ENCODE results near the gene SIGLEC7. TPM values are rescaled to one million over a fixed set of nuclear protein-coding genes. Genes with fewer than 3 reads are reported as not detected.

SIGLEC7 gene
- total and polyA plus RNA-seq, 4 donors: 2.1 to 29.3 (median 9.8) TPM

DNA sequence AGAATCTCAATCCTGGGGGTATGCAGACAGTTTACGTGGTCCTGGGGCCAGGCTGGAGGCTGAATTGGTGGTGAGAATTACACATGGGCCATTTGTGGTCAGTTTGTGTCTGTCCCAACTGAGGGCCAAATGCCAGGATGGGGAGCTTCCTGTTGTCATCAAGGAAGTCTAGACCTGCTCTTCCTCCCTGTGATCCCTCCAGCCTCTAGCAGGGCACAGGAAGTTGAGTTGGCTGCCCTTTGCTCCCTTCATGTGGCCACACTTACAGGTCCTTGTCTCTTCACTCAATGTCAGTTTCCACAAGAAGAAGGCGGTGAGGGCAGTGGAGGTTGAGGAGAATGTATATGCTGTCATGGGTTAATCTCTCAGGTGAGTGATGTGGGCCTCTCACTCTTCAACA is 30.1 kb downstream of the SIGLEC7 start:
- peaks cover 0 to 5% (median 0%) of the 10 kb centered on the region in 3 donors for H3K27me3 ChIP-seq (ENCODE audit: control insufficient read depth in 3 of 3, insufficient read depth in 3 of 3, low read length in 2 of 3)
- no peak overlapping the region for H3K9ac ChIP-seq (ENCODE audit: insufficient read depth in 1 of 2, low read length in 2 of 2)
- H3K4me3 ChIP-seq: no peak overlapping the region
- no peak overlapping the region for H3K27ac ChIP-seq (ENCODE audit: low read depth in 1 of 2, low read length in 1 of 2)
- no peaks in the 10 kb centered on the region for H3K36me3 ChIP-seq (ENCODE audit: control insufficient read depth in 4 of 4, insufficient read depth in 4 of 4, low read length in 4 of 4)
- H3K4me1 ChIP-seq (ENCODE audit: control insufficient read depth in 5 of 5, insufficient read depth in 5 of 5, low read length in 5 of 5): no peaks in the 10 kb centered on the region
- H3K9me3 ChIP-seq (ENCODE audit: control insufficient read depth in 4 of 4, insufficient read depth in 3 of 4, low read length in 3 of 4): peaks cover 0 to 2% (median 0%) of the 10 kb centered on the region in 4 donors
- DNase-seq (no peak), ATAC-seq (ENCODE audit: insufficient read depth, low FRiP score) (no peak)
- WGBS, 2 donors: 76 to 89% methylated on average over 2 of the region's 2 CpGs
- TF ChIP-seq, protein P1, sequence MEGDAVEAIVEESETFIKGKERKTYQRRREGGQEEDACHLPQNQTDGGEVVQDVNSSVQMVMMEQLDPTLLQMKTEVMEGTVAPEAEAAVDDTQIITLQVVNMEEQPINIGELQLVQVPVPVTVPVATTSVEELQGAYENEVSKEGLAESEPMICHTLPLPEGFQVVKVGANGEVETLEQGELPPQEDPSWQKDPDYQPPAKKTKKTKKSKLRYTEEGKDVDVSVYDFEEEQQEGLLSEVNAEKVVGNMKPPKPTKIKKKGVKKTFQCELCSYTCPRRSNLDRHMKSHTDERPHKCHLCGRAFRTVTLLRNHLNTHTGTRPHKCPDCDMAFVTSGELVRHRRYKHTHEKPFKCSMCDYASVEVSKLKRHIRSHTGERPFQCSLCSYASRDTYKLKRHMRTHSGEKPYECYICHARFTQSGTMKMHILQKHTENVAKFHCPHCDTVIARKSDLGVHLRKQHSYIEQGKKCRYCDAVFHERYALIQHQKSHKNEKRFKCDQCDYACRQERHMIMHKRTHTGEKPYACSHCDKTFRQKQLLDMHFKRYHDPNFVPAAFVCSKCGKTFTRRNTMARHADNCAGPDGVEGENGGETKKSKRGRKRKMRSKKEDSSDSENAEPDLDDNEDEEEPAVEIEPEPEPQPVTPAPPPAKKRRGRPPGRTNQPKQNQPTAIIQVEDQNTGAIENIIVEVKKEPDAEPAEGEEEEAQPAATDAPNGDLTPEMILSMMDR (IDR thresholded peaks at IDR 0.05; ENCODE audit: control extremely low read depth, extremely low read depth): no peak

DNA sequence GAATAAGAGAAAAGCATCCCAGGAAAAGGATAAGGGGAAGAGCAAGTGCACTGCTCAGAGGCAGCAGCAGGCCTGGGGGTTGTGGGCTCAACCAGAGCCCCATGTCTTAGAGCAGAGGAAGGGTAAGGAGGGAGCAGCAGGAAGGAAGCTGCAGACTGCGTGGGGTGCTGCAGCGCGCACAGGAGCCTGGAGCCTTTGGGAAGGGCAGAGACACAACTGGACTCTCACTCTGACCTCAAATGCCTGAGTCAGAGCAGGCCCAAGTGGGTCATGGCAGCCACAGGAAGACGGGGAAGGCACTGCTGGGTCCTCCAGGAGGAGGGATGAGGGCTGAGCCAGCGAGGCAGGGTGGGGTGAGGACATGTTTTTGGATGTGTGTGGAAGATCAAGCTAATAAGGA is 31.6 kb downstream of the SIGLEC7 start:
- no peak overlapping the region for H3K4me3 ChIP-seq
- 30 to 47% methylated on average over 5 of the region's 5 CpGs for WGBS, 2 donors
- H3K36me3 ChIP-seq (ENCODE audit: control insufficient read depth in 4 of 4, insufficient read depth in 4 of 4, low read length in 4 of 4): no peaks in the 10 kb centered on the region
- no peaks in the 10 kb centered on the region for H3K4me1 ChIP-seq (ENCODE audit: control insufficient read depth in 5 of 5, insufficient read depth in 5 of 5, low read length in 5 of 5)
- ATAC-seq (ENCODE audit: insufficient read depth, low FRiP score) (no peak), DNase-seq (no peak)
- H3K27me3 ChIP-seq (ENCODE audit: control insufficient read depth in 3 of 3, insufficient read depth in 3 of 3, low read length in 2 of 3): peaks cover 0 to 5% (median 0%) of the 10 kb centered on the region in 3 donors
- H3K9me3 ChIP-seq (ENCODE audit: control insufficient read depth in 4 of 4, insufficient read depth in 3 of 4, low read length in 3 of 4): peaks cover 0 to 2% (median 0%) of the 10 kb centered on the region in 4 donors
- TF ChIP-seq, protein P1 (IDR thresholded peaks at IDR 0.05; ENCODE audit: control extremely low read depth, extremely low read depth): no peak
- H3K9ac ChIP-seq (ENCODE audit: insufficient read depth in 1 of 2, low read length in 2 of 2): no peak overlapping the region
- no peak overlapping the region for H3K27ac ChIP-seq (ENCODE audit: low read depth in 1 of 2, low read length in 1 of 2)

DNA sequence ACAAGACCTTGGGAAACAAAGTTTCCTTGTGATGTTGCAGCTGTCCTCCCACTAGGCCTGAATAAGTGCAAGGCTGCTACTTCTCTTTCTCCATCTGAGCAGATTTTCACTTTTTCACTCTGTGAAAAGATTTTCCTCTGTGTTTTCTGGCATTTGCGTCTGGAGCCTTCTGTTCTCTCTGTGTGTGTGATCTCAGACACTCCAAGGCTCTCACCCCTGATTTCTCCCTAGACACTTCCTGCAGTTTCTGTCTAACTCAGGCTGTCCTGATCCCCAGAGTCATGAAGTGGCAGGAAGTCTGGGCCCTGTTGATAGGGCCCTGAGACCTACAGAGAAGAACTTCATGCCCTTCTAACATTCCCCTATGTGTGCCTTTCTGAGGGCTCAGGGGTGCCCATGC is 37.2 kb downstream of the SIGLEC7 start:
- DNase-seq (peak in 1 of 3 donors; percentile 1), ATAC-seq (ENCODE audit: insufficient read depth, low FRiP score) (no peak)
- H3K4me3 ChIP-seq: no peak overlapping the region
- WGBS, 2 donors: 28 to 30% methylated on average over 1 of the region's 1 CpG
- H3K36me3 ChIP-seq (ENCODE audit: control insufficient read depth in 4 of 4, insufficient read depth in 4 of 4, low read length in 4 of 4): no peaks in the 10 kb centered on the region
- H3K9ac ChIP-seq (ENCODE audit: insufficient read depth in 1 of 2, low read length in 2 of 2): no peak overlapping the region
- no peaks in the 10 kb centered on the region for H3K4me1 ChIP-seq (ENCODE audit: control insufficient read depth in 5 of 5, insufficient read depth in 5 of 5, low read length in 5 of 5)
- TF ChIP-seq, protein P1 (IDR thresholded peaks at IDR 0.05; ENCODE audit: control extremely low read depth, extremely low read depth): no peak
- H3K9me3 ChIP-seq (ENCODE audit: control insufficient read depth in 4 of 4, insufficient read depth in 3 of 4, low read length in 3 of 4): no peaks in the 10 kb centered on the region
- no peaks in the 10 kb centered on the region for H3K27me3 ChIP-seq (ENCODE audit: control insufficient read depth in 3 of 3, insufficient read depth in 3 of 3, low read length in 2 of 3)
- no peak overlapping the region for H3K27ac ChIP-seq (ENCODE audit: low read depth in 1 of 2, low read length in 1 of 2)

DNA sequence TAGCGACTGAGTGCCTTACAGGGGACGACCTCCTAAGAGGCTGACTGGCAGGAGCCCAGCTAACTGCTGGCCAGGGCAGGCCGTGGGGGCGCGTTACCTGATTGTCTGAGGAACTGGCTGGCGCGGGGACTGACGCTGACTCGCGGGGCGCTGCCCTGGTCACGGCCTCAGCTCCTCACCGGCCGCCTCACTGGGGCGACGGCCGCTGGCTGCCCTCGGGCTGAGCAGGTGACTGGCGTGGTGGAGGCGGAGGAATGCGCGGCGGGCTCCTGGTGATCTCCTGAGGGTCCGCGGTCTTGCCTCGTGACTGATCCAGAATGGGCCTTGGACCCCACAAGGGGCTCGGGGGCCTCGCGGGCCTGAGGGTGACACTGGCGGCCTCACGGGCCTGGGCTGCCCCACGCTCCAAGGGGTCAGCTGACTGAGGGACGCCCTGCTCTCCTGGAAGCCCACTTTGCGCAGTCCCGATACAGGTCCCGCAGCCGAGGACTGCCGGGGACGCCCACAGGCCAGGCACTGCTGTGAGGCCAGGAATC is 39.3 kb downstream of the SIGLEC7 start:
- Histone ChIP-seq H3K9me3 (ENCODE audit: control insufficient read depth in 4 of 4, insufficient read depth in 3 of 4, low read length in 3 of 4) (no peaks in the 10 kb centered on the region), H3K4me3 (no peak overlapping the region), H3K27ac (ENCODE audit: low read depth in 1 of 2, low read length in 1 of 2) (no peak overlapping the region), H3K9ac (ENCODE audit: insufficient read depth in 1 of 2, low read length in 2 of 2) (no peak overlapping the region), H3K36me3 (ENCODE audit: control insufficient read depth in 4 of 4, insufficient read depth in 4 of 4, low read length in 4 of 4) (no peaks in the 10 kb centered on the region), H3K27me3 (ENCODE audit: control insufficient read depth in 3 of 3, insufficient read depth in 3 of 3, low read length in 2 of 3) (peaks cover 0 to 6% (median 0%) of the 10 kb centered on the region in 3 donors), H3K4me1 (ENCODE audit: control insufficient read depth in 5 of 5, insufficient read depth in 5 of 5, low read length in 5 of 5) (no peaks in the 10 kb centered on the region)
- no peak for ATAC-seq (ENCODE audit: insufficient read depth, low FRiP score)
- TF ChIP-seq, protein P1 (IDR thresholded peaks at IDR 0.05; ENCODE audit: control extremely low read depth, extremely low read depth): no peak
- WGBS, 2 donors: 94% methylated on average over 39 of the region's 39 CpGs
- no peak for DNase-seq

All from lung (tissue), 12 donors.